NCI-H510A treated with DMSO at 0.1 percent for 48 hours (cell line): ENCODE data around the gene PCDHB16.
"Not testable (repeated sequence)": the region's sequence is repeated elsewhere in the genome, so short reads cannot be mapped to it uniquely, and the experiment has no call there.

ENCODE experiments used
- DNase-seq: peaks from one replicate; lab custom pipeline; 2025; lab: John Stamatoyannopoulos, UW

Gene PCDHB16

DNA sequence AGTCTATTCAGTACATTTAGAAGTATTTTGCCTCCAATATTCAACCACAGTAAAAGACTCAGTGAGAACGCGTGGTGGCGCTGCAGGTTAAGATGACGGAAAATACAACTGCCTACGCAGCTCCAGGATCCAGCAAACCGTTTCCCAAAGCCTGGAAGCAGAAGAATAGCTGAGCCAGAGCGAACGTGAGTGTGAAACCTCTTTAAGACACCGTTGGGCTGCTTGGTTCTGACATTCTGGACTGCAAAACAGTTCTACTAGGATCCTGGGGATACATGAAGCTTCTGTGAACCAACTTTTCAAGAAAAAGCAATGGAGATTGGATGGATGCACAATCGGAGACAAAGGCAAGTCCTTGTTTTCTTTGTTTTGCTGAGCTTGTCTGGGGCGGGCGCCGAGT, at the start of gene PCDHB16:
Gene PCDHB16, plus strand, starts transcription at position 140 of the 400 bp plus-strand sequence. Its CDS starts 173 bp downstream, at position 313.
- no peak for DNase-seq

DNA sequence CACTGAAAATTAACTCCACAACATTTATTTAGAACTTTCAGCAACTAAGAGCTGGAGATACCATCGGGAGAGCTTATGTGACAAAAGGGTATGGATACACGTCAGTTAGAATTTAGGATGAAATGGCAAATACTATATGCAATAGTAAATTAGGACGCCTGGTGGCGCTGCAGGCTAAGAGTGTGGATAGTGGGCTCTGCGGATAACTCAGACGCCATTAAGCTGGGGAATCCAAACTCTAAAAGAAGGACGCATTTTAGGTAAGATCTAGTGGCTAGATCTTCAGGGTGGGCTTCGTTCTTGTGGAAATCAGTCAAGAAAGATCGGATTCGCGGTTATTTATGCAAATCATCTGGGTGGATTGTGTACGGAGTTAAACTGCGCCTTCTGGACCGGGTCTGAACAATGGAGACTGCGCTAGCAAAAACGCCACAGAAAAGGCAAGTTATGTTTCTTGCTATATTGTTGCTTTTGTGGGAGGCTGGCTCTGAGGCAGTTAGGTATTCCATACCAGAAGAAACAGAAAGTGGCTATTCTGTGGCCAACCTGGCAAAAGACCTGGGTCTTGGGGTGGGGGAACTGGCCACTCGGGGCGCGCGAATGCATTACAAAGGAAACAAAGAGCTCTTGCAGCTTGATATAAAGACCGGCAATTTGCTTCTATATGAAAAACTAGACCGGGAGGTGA, 47.0 kb upstream of the PCDHB16 start, which contains the start of gene PCDHB5:
Gene PCDHB5, plus strand, starts transcription at position 177 of the 688 bp plus-strand sequence. Its CDS starts 229 bp downstream, at position 406.
- DNase-seq = no peak

DNA sequence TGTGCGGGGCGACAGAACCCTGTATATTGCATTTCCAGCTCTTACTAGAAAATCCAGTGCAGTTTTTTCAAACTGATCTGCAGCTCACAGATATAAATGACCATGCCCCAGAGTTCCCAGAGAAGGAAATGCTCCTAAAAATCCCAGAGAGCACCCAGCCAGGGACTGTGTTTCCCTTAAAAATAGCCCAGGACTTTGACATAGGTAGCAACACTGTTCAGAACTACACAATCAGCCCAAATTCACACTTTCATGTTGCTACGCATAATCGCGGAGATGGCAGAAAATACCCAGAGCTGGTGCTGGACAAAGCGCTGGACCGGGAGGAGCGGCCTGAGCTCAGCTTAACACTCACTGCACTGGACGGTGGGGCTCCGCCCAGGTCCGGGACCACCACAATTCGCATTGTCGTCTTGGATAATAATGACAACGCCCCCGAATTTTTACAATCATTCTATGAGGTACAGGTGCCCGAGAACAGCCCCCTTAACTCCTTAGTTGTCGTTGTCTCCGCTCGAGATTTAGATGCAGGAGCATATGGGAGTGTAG, 46.4 kb upstream of the PCDHB16 start:
- no peak for DNase-seq

DNA sequence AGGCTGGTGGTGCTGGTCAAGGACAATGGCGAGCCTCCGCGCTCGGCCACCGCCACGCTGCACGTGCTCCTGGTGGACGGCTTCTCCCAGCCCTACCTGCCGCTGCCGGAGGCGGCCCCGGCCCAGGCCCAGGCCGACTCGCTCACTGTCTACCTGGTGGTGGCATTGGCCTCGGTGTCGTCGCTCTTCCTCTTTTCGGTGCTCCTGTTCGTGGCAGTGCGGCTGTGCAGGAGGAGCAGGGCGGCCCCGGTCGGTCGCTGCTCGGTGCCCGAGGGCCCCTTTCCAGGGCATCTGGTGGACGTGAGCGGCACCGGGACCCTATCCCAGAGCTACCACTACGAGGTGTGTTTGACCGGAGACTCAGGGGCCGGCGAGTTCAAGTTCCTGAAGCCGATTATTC, 44.8 kb upstream of the PCDHB16 start:
- DNase-seq = not testable (repeated sequence)

DNA sequence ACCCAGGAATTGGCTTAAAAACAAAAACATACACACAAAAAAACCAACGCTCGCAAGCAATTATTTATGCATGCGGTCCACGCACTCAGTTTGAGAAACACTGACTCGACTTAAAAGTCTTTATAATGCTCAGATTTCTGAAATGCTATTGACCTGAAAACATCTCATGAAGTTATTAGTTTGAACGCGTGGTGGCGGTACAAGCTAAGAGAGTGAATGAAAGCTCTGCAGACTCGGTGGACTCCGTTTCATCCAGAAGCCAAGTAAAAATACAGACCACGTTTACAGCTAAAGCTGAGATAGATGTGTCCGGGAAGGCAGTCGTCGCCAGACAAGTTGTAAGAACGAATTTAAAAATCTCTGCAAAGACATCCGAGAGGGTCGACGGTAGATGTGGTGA, 32.4 kb upstream of the PCDHB16 start, which contains the start of gene PCDHB6:
Gene PCDHB6, plus strand, starts transcription at position 246 of the 400 bp plus-strand sequence. CDS start 201 bp downstream, outside the sequence.
- DNase-seq = peak; percentile 40

DNA sequence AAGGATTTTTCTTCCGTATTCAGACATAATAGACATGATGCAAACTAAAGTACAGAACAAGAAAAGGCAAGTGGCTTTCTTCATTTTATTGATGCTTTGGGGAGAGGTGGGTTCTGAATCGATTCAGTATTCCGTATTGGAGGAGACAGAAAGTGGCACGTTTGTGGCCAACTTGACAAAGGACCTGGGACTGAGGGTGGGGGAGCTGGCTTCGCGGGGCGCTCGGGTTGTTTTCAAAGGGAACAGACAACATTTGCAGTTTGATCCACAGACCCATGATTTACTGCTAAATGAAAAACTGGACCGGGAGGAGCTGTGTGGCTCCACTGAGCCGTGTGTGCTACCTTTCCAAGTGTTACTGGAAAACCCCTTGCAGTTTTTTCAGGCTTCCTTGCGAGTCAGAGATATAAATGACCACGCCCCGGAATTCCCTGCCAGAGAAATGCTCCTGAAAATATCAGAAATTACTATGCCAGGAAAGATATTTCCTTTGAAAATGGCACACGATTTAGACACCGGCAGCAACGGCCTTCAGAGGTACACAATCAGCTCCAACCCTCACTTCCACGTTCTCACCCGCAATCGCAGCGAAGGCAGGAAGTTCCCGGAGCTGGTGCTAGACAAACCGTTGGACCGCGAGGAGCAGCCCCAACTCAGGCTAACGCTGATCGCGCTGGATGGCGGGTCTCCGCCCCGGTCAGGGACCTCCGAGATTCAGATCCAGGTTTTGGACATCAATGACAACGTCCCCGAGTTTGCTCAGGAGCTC, 31.8 kb upstream of the PCDHB16 start:
- peak; percentile 18 for DNase-seq

DNA sequence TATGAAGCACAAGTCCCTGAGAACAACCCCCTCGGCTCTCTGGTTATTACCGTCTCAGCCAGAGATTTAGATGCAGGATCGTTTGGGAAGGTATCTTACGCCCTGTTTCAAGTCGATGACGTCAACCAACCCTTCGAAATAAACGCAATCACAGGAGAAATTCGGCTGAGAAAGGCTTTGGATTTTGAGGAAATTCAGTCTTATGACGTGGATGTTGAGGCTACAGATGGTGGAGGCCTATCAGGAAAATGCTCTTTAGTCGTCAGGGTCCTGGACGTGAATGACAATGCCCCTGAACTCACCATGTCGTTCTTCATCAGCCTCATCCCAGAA, 31.2 kb upstream of the PCDHB16 start:
- no peak for DNase-seq

DNA sequence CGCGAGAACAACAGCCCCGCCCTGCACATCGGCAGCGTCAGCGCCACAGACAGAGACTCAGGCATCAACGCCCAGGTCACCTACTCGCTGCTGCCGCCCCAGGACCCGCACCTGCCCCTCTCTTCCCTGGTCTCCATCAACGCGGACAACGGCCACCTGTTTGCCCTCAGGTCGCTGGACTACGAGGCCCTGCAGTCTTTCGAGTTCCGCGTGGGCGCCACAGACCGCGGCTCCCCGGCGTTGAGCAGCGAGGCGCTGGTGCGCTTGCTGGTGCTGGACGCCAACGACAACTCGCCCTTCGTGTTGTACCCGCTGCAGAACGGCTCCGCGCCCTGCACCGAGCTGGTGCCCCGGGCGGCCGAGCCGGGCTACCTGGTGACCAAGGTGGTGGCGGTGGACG, 30.6 kb upstream of the PCDHB16 start:
- DNase-seq = not testable (repeated sequence)

DNA sequence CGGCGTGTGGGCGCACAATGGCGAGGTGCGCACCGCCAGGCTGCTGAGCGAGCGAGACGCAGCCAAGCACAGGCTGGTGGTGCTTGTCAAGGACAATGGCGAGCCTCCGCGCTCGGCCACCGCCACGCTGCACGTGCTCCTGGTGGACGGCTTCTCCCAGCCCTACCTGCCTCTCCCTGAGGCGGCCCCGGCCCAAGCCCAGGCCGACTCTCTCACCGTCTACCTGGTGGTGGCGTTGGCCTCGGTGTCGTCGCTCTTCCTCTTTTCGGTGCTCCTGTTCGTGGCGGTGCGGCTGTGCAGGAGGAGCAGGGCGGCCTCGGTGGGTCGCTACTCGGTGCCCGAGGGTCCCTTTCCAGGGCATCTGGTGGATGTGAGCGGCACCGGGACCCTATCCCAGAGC, 30.1 kb upstream of the PCDHB16 start:
- DNase-seq = not testable (repeated sequence)

DNA sequence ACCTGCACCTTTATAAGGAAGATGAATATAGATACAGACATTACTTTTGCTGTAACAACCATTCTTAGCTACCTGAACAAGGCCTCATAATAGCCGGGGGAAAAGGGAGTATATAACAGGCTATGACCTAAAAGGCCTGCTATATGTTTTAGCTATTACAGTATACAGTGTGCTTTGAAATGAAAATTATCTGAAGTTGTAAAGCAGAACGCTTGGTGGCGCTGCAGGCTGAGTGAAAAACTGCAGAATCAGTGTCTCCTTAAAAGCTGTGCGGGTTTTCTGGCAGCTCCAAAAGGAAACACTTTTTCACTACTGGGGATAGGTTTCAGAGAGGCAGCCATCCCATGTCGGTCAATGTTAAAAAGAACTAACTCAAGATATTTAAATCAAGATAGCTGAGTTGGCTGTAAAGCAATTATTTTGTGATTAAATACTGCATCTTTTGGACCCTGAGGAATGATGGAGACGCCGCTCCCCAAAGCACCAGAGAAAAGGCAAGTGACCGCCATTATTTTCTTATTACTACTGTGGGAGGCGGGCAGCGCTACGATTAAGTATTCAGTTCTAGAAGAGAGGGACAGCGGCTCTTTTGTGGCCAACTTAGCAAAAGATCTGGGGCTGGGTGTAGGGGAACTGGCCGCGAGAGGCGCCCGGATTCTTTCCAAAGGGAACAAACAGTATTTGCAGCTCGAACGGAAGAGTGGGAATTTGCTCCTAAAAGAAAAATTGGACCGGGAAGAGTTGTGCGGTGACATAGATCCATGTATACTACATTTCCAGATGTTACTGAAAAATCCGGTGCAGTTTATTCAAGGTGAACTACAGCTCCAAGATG, 26.4 kb upstream of the PCDHB16 start:
- no peak for DNase-seq

DNA sequence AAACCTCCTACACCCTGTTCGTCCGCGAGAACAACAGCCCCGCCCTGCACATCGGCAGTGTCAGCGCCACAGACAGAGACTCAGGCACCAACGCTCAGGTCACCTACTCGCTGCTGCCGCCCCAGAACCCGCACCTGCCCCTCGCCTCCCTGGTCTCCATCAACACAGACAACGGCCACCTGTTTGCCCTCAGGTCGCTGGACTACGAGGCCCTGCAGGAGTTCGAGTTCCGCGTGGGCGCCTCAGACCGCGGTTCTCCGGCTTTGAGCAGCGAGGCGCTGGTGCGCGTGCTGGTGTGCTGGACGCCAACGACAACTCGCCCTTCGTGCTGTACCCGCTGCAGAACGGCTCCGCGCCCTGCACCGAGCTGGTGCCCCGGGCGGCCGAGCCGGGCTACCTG, 24.8 kb upstream of the PCDHB16 start:
- not testable (repeated sequence) for DNase-seq

DNA sequence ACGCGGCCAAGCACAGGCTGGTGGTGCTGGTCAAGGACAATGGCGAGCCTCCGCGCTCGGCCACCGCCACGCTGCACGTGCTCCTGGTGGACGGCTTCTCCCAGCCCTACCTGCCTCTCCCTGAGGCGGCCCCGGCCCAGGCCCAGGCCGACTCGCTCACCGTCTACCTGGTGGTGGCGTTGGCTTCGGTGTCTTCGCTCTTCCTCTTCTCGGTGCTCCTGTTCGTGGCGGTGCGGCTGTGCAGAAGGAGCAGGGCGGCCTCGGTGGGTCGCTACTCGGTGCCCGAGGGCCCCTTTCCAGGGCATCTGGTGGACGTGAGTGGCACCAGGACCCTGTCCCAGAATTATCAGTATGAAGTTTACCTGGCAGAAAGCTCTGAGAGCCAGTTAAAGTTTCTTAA, 24.3 kb upstream of the PCDHB16 start:
- DNase-seq = not testable (repeated sequence)

DNA sequence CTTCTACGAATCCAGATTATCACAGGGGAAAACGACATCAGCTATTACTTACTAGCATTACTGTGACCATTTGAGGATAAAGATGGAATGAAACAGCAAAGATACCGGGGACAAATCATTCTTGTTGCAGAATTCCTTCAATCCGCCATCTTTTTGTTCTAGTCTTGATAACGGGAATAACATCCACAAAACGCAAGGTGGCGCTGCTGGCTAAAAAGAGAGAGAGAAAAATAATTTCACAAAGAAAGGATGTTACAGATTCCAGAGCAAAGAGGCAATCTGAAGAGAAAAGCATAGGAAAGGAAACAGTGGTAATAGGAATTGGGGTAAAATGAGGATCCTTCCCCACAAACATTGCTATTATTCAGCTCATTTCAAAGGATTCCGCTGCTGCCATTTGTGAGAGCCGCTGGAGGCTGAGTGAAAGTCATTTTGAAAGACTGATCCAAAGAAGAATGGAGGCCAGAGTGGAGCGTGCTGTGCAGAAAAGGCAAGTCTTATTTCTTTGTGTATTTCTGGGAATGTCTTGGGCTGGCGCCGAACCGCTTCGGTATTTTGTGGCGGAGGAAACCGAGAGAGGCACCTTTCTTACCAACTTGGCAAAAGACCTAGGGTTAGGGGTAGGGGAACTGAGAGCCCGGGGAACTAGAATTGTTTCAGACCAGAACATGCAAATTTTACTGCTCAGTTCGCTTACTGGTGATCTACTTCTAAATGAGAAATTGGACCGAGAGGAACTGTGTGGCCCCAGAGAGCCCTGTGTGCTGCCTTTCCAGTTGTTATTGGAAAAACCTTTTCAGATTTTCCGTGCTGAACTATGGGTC, 9.6 kb upstream of the PCDHB16 start, which contains the start of gene PCDHB7:
Gene PCDHB7, plus strand, starts transcription at position 264 of the 824 bp plus-strand sequence. Its CDS starts 192 bp downstream, at position 456.
- DNase-seq = no peak

DNA sequence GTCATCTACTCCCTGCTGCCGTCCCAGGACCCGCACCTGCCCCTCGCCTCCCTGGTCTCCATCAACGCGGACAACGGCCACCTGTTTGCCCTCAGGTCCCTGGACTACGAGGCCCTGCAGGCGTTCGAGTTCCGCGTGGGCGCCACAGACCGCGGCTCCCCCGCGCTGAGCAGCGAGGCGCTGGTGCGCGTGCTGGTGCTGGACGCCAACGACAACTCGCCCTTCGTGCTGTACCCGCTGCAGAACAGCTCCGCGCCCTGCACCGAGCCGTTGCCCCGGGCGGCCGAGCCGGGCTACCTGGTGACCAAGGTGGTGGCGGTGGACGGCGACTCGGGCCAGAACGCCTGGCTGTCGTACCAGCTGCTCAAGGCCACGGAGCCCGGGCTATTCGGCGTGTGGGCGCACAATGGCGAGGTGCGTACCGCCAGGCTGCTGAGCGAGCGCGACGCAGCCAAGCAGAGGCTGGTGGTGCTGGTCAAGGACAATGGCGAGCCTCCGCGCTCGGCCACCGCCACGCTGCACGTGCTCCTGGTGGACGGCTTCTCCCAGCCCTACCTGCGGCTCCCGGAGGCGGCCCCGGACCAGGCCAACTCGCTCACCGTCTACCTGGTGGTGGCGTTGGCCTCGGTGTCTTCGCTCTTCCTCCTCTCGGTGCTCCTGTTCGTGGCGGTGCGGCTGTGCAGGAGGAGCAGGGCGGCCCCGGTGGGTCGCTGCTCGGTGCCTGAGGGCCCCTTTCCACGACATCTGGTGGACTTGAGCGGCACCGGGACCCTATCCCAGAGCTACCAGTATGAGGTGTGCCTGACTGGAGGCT, 7.7 kb upstream of the PCDHB16 start:
- DNase-seq = not testable (repeated sequence)

DNA sequence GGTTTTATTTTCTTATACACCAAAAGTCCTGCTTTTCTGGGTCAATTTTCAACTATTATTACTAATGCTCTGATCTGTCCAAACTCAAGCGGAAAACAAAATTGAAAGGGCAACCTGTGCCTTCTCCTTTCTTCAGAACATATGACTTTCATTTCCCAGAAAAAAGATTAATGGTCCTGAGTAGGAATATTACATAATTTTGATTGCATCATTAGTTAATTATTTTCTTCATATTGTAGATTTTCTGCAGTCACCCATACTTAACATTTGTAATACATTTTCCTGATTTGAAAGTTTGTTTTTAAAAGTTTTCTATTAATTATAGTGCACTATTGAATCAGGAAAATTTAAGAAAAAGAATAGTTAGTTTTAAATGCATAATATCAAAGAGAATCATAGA, 6.3 kb upstream of the PCDHB16 start:
- no peak for DNase-seq

DNA sequence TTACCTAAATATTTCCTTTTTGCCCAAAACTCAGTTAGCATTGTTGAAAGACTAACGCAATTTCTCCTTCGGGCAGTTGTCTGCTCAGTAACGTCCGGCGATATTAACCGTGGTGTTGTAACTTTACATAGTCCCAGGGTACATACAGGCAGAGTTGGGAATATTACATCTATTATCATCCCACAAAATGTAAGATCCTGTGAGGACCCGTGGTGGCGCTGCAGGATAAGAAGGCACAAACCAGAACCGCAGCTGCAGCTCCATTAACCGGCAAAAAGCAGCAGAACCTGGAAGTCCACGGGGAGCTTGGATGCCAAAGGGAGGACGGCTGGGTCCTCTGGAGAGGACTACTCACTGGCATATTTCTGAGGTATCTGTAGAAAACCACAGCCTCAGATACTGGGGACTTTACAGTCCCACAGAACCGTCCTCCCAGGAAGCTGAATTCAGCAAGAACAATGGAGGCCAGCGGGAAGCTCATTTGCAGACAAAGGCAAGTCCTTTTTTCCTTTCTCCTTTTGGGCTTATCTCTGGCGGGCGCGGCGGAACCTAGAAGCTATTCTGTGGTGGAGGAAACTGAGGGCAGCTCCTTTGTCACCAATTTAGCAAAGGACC, 4.5 kb upstream of the PCDHB16 start, which contains the start of gene PCDHB8:
Gene PCDHB8, plus strand, starts transcription at position 214 of the 615 bp plus-strand sequence. Its CDS starts 245 bp downstream, at position 459.
- peak; percentile 6 for DNase-seq

DNA sequence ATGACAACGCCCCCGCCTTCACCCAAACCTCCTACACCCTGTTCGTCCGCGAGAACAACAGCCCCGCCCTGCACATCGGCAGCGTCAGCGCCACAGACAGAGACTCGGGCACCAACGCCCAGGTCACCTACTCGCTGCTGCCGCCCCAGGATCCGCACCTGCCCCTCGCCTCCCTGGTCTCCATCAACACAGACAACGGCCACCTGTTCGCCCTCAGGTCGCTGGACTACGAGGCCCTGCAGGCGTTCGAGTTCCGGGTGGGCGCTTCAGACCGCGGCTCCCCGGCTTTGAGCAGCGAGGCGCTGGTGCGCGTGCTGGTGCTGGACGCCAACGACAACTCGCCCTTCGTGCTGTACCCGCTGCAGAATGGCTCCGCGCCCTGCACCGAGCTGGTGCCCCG, 2.8 kb upstream of the PCDHB16 start:
- DNase-seq = not testable (repeated sequence)

DNA sequence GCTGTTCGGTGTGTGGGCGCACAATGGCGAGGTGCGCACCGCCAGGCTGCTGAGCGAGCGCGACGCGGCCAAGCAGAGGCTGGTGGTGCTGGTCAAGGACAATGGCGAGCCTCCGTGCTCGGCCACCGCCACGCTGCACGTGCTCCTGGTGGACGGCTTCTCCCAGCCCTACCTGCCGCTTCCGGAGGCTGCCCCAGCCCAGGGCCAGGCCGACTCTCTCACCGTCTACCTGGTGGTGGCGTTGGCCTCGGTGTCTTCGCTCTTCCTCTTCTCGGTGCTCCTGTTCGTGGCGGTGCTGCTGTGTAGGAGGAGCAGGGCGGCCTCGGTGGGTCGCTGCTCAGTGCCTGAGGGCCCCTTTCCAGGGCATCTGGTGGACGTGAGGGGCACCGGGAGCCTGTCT, 2.3 kb upstream of the PCDHB16 start:
- DNase-seq = not testable (repeated sequence)

DNA sequence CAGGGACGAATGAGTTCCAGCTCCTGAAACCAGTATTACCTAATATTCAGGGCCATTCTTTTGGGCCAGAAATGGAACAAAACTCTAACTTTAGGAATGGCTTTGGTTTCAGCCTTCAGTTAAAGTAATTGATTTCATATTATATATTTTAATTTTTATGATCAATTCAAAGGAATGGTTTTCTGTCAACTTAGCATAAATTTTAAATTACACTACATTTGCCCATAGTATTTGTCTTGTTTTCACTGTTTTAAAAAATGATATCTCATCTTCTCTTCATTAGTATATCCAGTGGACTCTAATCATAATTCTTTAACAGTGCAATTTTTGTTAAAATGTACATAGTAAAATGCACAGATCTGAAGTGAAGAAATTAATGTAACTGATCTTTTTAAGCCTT, 1.9 kb upstream of the PCDHB16 start:
- no peak for DNase-seq
